Measurements from ENCODE around the gene SOD1.

GRCh38 chr21:31624961-31625491, 34.5 kb upstream of the SOD1 start:
- TF ChIP-seq PPARG (CRISPR knock-in tag; conservative IDR thresholded peaks at IDR 0.05) (no peak), CTCF (CRISPR knock-in tag; IDR thresholded peaks at IDR 0.05) (no peak), ZNF317 (CRISPR knock-in tag; IDR thresholded peaks at IDR 0.05) (no peak)
